Measurements from ENCODE around the gene SMYD3.

Gene SMYD3

DNA sequence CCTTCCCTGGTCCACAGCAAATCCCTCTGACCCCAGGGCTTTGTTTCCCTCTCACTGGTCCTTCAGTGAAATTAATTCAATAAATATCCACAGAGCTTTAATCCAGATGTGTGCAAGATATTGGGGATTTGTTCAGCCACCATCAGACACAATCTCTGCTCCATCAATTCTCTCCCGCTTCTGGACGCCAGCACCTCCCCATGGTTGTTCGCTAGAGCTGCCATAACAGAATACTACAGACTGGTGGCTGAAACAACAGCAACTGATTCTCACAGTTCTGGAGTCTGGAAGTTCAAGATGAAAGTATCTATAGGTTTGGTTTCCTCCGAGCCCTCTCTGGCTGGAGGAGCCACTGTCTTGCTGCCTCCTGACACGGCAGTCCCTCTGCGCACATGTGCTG lies 303.9 kb downstream of the SMYD3 start:
- FAIRE-seq (no peak), DNase-seq (ENCODE audit: insufficient read length, low spot score) (no peak)
- TF ChIP-seq, protein P1, sequence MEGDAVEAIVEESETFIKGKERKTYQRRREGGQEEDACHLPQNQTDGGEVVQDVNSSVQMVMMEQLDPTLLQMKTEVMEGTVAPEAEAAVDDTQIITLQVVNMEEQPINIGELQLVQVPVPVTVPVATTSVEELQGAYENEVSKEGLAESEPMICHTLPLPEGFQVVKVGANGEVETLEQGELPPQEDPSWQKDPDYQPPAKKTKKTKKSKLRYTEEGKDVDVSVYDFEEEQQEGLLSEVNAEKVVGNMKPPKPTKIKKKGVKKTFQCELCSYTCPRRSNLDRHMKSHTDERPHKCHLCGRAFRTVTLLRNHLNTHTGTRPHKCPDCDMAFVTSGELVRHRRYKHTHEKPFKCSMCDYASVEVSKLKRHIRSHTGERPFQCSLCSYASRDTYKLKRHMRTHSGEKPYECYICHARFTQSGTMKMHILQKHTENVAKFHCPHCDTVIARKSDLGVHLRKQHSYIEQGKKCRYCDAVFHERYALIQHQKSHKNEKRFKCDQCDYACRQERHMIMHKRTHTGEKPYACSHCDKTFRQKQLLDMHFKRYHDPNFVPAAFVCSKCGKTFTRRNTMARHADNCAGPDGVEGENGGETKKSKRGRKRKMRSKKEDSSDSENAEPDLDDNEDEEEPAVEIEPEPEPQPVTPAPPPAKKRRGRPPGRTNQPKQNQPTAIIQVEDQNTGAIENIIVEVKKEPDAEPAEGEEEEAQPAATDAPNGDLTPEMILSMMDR (IDR thresholded peaks at IDR 0.05; ENCODE audit: insufficient read depth, missing control alignments), result no peak

DNA sequence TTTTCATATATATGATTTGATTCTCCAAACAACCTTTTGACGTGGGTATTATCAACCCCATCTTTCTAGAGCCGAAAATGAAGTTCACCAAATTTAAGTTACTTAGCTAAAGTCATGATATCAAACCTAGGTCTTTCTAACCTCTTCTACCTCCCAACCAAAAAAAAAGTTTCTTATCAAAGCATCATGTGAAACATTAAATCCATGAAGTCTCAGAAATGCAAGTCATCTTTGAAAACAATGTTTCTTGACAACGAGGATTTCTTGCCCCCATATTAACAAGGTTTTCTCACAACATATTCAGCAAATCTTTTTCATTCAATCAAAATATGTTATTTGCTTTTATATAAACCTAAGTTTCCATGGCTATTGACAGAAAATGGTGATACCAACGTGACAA lies 306.3 kb downstream of the SMYD3 start:
- peak; percentile 6 for FAIRE-seq
- DNase-seq (ENCODE audit: insufficient read length, low spot score), result no peak
- TF ChIP-seq, protein P1 (IDR thresholded peaks at IDR 0.05; ENCODE audit: insufficient read depth, missing control alignments), result no peak

DNA sequence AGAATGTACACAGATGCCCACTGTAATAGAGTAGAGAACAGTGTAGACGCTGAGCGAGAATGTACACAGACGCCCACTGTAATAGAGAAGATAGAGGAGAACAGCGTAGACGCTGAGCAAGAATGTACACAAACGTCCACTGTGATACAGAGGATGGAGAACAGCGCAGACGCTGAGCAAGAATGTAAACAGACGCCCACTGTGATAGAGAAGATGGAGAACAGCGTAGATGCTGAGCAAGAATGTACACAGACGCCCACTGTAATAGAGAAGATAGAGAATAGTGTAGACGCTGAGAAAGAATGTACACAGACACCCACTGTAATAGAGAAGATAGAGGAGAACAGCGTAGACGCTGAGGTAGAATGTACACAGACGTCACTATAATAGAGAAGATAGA lies 306.9 kb downstream of the SMYD3 start:
- FAIRE-seq (no peak), DNase-seq (ENCODE audit: insufficient read length, low spot score) (no peak)
- TF ChIP-seq, protein P1 (IDR thresholded peaks at IDR 0.05; ENCODE audit: insufficient read depth, missing control alignments), result no peak

DNA sequence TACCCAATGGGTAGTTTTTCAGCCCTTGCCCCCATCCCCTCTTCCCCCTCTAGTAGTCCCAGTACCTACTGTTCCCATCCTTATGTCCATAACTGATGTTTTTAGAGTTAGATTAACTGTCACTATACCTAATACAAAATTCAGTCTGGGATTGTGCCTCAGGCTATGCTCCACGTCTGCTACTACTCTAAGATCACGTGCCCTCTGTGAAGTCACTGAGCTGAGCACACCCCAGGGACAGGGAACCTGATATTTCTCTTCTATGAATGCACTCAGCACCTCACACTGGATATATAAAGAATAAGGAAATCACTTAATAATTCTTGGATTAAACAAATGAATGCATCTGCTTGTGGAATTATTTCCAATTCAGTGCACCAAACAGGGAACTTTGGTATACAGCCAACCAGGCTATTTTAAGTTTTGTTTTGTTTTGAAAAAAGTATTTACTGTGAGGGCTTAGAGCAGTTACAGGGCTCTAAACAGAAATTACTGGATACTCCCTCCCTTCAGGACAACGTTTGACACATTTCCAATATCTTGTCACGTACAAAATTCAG lies 307.9 kb downstream of the SMYD3 start:
- FAIRE-seq (no peak), DNase-seq (ENCODE audit: insufficient read length, low spot score) (no peak)
- TF ChIP-seq, protein P1 (IDR thresholded peaks at IDR 0.05; ENCODE audit: insufficient read depth, missing control alignments), result no peak

DNA sequence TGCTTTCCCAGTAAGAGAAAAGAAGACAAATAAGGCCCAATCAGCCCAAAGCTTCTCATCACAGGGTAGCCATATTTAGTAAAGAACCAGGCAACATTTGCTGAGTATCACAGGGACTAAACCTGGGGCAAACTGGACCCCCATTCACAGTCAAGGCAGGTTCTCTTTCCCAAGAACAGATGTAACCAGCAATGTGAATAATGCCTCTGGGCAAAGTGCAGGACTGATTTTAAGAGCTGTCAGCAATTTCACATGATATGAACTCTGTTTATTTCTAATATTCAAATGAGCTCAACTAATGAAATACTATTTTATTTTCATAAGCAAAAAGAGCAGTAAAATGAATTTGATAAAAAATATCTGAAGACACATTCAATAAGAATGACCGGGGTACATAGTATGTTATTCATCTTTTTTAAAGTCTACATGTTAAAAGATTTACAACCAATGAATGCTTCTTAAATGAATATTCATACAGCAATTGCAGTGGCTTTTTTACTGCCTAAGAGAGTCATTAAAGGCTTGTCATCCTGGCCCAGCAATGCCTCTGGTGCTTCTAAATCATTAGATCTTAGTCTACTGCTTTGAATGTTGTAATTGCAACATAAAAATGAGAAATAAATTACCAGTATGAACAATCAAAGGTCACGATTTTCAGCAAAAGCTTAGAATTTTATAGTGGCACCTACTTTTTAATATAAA lies 308.8 kb downstream of the SMYD3 start:
- no peak for DNase-seq (ENCODE audit: insufficient read length, low spot score)
- FAIRE-seq, result no peak
- TF ChIP-seq, protein P1 (IDR thresholded peaks at IDR 0.05; ENCODE audit: insufficient read depth, missing control alignments), result no peak

DNA sequence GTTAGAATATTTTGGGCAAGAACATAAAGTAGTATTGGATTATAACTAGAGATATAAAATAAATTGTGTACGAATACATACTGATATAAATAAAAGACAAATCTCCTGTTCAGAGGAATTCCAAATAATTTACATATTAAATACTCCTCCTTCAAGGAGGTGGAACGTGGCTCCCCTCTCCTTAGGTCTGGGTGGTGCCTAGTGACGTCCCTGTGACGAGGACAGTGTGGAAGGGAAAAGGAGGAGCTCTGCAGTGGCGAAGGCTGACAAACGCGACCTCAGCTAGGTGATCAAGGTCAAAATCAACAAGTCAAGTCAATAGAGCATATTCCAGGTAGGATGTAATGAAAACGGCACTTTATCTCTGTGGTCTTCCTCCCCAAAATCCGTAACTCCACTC lies 310.0 kb downstream of the SMYD3 start:
- no peak for FAIRE-seq

DNA sequence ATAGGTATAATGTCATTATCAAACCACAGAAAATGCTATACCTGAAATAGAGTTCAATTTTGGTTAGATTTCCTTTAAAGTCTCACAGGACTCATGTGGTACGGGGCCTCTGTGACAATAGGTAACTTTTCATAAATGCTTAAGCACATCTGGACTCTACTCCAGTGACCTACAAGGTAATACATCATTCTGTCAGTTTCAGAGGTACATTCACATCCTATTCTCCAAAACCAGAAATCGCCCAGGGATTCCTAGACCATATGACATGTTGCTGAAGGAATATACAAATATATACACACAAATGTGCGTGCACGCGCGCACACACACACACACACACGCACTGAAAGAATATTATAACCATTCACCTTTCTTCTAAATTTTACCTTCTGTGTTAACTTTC lies 311.8 kb downstream of the SMYD3 start:
- TF ChIP-seq, protein P1 (IDR thresholded peaks at IDR 0.05; ENCODE audit: insufficient read depth, missing control alignments), result no peak
- DNase-seq (ENCODE audit: insufficient read length, low spot score) (no peak), FAIRE-seq (no peak)

More for the DNA sequence above, 310.0 kb downstream of the SMYD3 start:
- TF ChIP-seq, protein P1 (IDR thresholded peaks at IDR 0.05; ENCODE audit: insufficient read depth, missing control alignments), result no peak
- no peak for DNase-seq (ENCODE audit: insufficient read length, low spot score)
